ENCODE data around the gene ZNF677.
A peak's percentile ranks its signal among the peaks of the same experiment; 100 is the strongest.
"Not testable (repeated sequence)": the region's sequence is repeated elsewhere in the genome, so short reads cannot be mapped to it uniquely, and the experiment has no call there.

Gene ZNF677

DNA sequence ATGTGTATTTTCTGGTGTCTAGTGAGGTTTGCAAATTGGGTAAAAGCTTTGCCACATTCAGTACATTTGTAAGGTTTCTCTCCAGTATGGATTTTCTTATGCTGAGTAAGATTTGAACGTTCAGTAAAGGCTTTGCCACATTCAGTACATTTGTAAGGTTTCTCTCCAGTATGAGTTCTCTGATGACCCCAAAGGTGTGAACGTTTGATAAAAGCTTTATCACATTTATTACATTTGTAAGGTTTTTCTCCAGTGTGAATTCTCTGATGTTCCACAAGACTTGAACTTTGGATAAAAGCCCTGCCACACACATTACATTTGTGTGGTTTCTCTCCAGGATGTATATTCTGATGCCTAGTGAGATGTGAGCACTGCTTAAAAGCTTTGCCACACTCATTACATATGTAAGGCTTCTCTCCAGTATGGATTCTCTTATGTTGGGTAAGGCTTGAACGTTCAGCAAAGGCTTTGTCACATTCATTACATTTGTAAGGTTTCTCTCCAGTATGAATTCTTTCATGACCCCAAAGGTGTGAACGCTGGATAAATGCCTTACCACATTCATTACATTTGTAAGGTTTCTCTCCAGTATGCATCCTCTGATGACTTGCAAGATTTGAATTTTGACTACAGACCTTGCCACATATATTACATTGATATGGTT, 17.4 kb downstream of the ZNF677 start (continued):
- TF ChIP-seq CSDC2 (CRISPR knock-in tag; IDR thresholded peaks at IDR 0.05) (no peak), ESRRG (CRISPR knock-in tag; IDR thresholded peaks at IDR 0.05) (no peak)

DNA sequence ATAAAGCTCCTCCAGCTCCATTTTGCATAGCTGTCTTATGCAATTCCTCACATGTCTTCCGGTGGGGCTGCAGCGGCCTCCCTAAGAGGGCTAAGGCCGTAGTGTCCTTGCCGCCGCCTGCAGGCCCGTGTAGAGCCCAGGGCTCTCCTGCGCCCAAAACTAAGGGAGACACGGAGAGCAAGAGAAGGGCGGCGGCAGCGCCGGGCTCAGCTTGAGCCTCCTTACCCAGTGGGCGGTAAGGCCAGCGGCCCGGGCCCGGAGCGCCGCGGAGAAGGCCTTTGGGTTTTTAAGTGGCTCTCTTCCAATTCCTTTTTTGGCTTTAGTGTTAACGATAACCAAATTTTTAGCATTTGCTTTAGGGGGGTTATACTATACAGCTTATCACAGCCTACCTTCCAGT, 30.1 kb downstream of the ZNF677 start:
- no peak for ATAC-seq
- TF ChIP-seq RARB (CRISPR knock-in tag; IDR thresholded peaks at IDR 0.05): no peak

DNA sequence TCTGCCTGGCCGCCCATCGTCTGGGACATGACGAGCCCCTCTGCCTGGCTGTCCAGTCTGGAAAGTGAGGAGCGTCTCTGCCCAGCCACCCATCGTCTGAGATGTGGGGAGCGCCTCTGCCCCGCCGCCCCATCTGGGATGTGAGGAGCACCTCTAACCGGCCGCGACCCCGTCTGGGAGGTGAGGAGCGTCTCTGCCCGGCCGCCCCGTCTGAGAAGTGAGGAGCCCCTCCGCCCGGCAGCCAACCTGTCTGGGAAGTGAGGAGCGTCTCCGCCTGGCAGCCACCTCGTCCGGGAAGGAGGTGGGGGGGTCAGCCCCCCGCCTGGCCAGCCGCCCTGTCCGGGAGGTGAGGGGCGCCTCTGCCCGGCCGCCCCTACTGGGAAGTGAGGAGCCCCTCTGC, 32.0 kb downstream of the ZNF677 start:
- ATAC-seq: not testable (repeated sequence)

DNA sequence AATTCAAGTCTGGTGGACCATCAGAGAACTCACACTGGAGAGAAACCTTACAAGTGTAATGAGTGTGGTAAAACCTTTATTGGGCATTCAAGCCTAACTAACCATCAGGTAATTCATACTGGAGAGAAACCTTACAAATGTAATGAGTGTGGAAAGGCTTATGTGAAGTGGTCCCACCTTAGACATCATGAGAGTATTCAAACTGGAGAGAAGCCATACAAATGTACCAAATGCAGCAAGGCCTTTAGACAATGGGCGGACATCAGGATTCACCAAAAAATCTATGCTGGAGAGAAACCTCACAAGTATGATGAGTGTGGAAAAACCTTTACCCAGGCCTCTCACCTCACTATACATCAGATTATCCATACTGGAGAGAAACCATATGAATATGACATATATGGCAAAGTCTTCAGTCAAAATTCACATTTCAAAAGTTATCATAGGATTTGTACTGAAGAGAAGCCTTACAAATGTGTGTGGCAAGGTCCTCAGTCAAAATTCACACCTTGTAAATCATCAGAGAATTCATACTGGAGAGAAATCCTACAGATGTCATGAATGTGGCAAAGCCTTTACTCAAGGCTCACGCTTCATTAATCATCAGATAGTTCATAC, 41.9 kb downstream of the ZNF677 start:
- no peak for TF ChIP-seq ARNTL (CRISPR knock-in tag; IDR thresholded peaks at IDR 0.05; ENCODE audit: borderline replicate concordance, low read depth)
- TF ChIP-seq ESRRG (CRISPR knock-in tag; IDR thresholded peaks at IDR 0.05): no peak
- TF ChIP-seq, protein P1, sequence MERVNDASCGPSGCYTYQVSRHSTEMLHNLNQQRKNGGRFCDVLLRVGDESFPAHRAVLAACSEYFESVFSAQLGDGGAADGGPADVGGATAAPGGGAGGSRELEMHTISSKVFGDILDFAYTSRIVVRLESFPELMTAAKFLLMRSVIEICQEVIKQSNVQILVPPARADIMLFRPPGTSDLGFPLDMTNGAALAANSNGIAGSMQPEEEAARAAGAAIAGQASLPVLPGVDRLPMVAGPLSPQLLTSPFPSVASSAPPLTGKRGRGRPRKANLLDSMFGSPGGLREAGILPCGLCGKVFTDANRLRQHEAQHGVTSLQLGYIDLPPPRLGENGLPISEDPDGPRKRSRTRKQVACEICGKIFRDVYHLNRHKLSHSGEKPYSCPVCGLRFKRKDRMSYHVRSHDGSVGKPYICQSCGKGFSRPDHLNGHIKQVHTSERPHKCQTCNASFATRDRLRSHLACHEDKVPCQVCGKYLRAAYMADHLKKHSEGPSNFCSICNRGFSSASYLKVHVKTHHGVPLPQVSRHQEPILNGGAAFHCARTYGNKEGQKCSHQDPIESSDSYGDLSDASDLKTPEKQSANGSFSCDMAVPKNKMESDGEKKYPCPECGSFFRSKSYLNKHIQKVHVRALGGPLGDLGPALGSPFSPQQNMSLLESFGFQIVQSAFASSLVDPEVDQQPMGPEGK (CRISPR knock-in tag; IDR thresholded peaks at IDR 0.05; ENCODE audit: borderline replicate concordance): no peak
- no peak for TF ChIP-seq ISL1 (CRISPR knock-in tag; IDR thresholded peaks at IDR 0.05)
- TF ChIP-seq CSDC2 (CRISPR knock-in tag; IDR thresholded peaks at IDR 0.05): no peak
- TF ChIP-seq ZNF565 (CRISPR knock-in tag; conservative IDR thresholded peaks at IDR 0.05; ENCODE audit: low read depth): no peak
- TF ChIP-seq, protein P2, sequence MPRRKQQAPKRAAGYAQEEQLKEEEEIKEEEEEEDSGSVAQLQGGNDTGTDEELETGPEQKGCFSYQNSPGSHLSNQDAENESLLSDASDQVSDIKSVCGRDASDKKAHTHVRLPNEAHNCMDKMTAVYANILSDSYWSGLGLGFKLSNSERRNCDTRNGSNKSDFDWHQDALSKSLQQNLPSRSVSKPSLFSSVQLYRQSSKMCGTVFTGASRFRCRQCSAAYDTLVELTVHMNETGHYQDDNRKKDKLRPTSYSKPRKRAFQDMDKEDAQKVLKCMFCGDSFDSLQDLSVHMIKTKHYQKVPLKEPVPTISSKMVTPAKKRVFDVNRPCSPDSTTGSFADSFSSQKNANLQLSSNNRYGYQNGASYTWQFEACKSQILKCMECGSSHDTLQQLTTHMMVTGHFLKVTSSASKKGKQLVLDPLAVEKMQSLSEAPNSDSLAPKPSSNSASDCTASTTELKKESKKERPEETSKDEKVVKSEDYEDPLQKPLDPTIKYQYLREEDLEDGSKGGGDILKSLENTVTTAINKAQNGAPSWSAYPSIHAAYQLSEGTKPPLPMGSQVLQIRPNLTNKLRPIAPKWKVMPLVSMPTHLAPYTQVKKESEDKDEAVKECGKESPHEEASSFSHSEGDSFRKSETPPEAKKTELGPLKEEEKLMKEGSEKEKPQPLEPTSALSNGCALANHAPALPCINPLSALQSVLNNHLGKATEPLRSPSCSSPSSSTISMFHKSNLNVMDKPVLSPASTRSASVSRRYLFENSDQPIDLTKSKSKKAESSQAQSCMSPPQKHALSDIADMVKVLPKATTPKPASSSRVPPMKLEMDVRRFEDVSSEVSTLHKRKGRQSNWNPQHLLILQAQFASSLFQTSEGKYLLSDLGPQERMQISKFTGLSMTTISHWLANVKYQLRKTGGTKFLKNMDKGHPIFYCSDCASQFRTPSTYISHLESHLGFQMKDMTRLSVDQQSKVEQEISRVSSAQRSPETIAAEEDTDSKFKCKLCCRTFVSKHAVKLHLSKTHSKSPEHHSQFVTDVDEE (CRISPR knock-in tag; IDR thresholded peaks at IDR 0.05): no peak
- TF ChIP-seq, protein P3, sequence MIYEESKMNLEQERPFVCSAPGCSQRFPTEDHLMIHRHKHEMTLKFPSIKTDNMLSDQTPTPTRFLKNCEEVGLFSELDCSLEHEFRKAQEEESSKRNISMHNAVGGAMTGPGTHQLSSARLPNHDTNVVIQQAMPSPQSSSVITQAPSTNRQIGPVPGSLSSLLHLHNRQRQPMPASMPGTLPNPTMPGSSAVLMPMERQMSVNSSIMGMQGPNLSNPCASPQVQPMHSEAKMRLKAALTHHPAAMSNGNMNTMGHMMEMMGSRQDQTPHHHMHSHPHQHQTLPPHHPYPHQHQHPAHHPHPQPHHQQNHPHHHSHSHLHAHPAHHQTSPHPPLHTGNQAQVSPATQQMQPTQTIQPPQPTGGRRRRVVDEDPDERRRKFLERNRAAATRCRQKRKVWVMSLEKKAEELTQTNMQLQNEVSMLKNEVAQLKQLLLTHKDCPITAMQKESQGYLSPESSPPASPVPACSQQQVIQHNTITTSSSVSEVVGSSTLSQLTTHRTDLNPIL (CRISPR knock-in tag; IDR thresholded peaks at IDR 0.05; ENCODE audit: low read depth): no peak
- TF ChIP-seq, protein P4, sequence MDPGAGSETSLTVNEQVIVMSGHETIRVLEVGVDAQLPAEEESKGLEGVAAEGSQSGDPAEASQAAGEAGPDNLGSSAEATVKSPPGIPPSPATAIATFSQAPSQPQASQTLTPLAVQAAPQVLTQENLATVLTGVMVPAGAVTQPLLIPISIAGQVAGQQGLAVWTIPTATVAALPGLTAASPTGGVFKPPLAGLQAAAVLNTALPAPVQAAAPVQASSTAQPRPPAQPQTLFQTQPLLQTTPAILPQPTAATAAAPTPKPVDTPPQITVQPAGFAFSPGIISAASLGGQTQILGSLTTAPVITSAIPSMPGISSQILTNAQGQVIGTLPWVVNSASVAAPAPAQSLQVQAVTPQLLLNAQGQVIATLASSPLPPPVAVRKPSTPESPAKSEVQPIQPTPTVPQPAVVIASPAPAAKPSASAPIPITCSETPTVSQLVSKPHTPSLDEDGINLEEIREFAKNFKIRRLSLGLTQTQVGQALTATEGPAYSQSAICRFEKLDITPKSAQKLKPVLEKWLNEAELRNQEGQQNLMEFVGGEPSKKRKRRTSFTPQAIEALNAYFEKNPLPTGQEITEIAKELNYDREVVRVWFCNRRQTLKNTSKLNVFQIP (CRISPR knock-in tag; IDR thresholded peaks at IDR 0.05; ENCODE audit: borderline replicate concordance, low read depth): no peak
- no peak for TF ChIP-seq OSR1 (CRISPR knock-in tag; IDR thresholded peaks at IDR 0.05)
- no peak for ATAC-seq

DNA sequence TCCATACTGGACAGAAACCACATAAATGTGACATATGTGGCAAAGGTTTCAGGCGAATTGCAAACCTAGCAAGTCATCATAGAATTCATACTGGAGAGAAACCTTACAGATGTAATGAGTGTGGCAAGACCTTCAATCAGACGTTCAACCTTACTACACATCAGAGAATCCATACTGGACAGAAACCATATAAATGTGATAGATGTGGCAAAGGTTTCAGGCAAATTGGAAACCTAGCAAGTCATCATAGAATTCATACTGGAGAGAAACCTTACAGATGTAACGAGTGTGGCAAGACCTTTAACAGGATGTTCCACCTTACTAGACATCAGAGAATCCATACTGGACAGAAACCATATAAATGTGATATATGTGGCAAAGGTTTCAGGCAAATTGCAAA, 43.1 kb downstream of the ZNF677 start:
- ATAC-seq: not testable (repeated sequence)

DNA sequence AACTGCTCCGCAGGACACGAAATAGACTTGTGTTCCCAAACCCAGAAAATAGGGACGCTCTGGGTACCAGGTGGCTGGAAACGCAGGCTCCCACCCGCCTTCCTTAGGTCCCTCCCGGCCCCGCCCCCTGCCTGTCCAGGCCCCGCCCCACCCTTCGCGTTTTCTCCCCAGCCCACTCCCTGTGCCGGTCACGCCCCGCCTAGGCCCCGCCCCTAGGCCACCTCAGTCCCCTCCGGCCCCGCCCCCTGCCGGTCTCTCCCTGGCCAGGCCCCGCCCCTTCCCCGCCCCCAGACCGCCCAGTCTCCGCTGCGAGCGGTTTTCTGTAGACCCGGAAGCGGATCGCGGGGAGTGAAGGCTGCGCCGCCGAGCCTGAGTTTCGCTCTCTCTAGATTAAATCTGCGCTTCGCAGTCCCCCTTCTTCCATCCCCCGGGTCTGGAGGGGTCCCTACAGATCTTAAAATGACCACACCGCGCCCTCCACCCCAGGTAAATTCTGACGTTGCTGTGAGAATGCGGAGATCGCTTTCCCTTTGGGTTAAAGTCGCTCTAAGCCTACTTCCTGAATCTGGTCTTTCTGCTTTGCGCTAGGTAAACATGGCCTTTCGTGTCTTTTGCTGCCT, 57.8 kb downstream of the ZNF677 start:
- peak; percentile 79 for ATAC-seq
- TF ChIP-seq ZFP3 (CRISPR knock-in tag; IDR thresholded peaks at IDR 0.05): no peak
- no peak for TF ChIP-seq SNAI2 (CRISPR knock-in tag; IDR thresholded peaks at IDR 0.05)
- TF ChIP-seq TCF4 (CRISPR knock-in tag; IDR thresholded peaks at IDR 0.05; ENCODE audit: borderline replicate concordance): no peak
- TF ChIP-seq TOX (CRISPR knock-in tag; IDR thresholded peaks at IDR 0.05; ENCODE audit: borderline replicate concordance): no peak
- no peak for TF ChIP-seq ZNF70 (CRISPR knock-in tag; IDR thresholded peaks at IDR 0.05)
- no peak for TF ChIP-seq RARB (CRISPR knock-in tag; IDR thresholded peaks at IDR 0.05)
- no peak for TF ChIP-seq ZNF565 (CRISPR knock-in tag; conservative IDR thresholded peaks at IDR 0.05; ENCODE audit: low read depth)
- TF ChIP-seq, protein P2 (CRISPR knock-in tag; IDR thresholded peaks at IDR 0.05): no peak
